ENCODE measurements around the gene WNT4.

The WNT4 gene

DNA sequence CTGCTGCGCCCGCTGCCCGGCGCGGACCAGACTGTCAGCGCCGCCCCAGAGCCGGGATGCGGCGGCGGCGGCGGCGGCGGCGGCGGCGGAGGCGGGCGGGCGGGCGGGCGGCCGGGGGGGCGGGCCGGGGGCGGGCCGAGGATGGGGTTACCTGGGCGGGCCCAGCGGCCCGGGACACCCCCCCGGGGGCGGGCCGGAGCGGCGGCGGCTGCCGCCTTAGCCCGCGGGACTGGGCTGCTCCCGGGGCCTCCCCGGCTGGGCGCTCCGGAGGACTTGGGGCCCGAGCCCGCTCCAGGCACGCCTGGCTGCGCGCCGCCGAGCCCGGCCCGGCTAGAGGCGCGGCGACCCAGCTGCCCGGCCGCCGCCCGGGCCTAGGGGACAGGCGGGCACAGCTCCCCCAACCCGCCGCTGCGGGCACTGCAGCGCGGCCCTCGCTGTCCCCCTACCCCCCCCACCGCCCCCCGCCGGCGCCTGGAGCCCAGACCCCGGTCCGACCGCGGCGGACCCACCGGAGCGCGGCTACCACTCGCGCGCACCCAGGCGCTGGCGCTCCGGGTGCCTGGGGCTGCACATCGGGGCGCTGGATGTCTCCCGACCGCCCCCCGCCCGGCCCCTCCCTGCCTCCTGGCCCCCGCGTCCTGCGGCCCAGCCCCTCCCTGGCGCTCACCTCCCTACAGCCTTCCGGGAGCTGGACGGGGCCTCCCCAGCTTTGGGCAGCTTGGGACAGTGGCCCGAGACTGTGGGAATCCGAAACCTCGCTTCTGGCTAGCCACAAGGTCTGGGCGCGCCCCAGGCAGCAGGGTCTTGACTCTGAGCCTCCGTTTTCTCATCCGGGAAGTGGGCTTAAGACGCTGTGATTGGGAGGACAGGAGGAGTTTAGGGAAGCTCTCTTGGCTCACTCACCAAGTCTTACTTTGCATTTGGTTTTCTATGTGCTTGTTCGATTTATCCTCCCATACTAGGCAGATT lies at the start of gene WNT4:
Gene WNT4 (minus strand): TSS at position 33 of the 969 bp plus-strand sequence. CDS start 175 bp downstream, outside the sequence.
- TF ChIP-seq EZH2phosphoT487 (IDR thresholded peaks at IDR 0.05; ENCODE audit: low read depth), result no peak
- TF ChIP-seq, protein P1, sequence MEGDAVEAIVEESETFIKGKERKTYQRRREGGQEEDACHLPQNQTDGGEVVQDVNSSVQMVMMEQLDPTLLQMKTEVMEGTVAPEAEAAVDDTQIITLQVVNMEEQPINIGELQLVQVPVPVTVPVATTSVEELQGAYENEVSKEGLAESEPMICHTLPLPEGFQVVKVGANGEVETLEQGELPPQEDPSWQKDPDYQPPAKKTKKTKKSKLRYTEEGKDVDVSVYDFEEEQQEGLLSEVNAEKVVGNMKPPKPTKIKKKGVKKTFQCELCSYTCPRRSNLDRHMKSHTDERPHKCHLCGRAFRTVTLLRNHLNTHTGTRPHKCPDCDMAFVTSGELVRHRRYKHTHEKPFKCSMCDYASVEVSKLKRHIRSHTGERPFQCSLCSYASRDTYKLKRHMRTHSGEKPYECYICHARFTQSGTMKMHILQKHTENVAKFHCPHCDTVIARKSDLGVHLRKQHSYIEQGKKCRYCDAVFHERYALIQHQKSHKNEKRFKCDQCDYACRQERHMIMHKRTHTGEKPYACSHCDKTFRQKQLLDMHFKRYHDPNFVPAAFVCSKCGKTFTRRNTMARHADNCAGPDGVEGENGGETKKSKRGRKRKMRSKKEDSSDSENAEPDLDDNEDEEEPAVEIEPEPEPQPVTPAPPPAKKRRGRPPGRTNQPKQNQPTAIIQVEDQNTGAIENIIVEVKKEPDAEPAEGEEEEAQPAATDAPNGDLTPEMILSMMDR (IDR thresholded peaks at IDR 0.05; ENCODE audit: low read depth, low read length), result no peak
- Histone ChIP-seq H3K4me2 (ENCODE audit: low read length) (peak within 1 kb of the TSS; percentile 95), H4K20me1 (ENCODE audit: insufficient read depth, low read length) (peaks cover 34% of the 10 kb centered on the region), H3K79me2 (ENCODE audit: low read length) (peaks cover 45% of the 10 kb centered on the region), H3K4me3 (ENCODE audit: low read length) (peak within 1 kb of the TSS; percentile 96), H3K4me1 (ENCODE audit: low read length) (peaks cover 74% of the 10 kb centered on the region), H3K27me3 (ENCODE audit: low read depth, low read length) (no peaks in the 10 kb centered on the region), H3K27ac (ENCODE audit: low read length) (peak within 1 kb of the TSS; percentile 77), H3K36me3 (replicated peaks; ENCODE audit: low read depth, low read length) (peaks cover 36% of the 10 kb centered on the region), H2AFZ (ENCODE audit: low read depth, low read length) (no peak within 1 kb of the TSS), H3K9ac (ENCODE audit: low read length) (peak within 1 kb of the TSS; percentile 93), H3K9me3 (ENCODE audit: insufficient read depth, low read length) (no peaks in the 10 kb centered on the region)

GRCh38 chr1:22190731-22191130 lies 47.8 kb upstream of the WNT4 start:
- Histone ChIP-seq H3K9ac (ENCODE audit: low read length) (no peak overlapping the region), H4K20me1 (ENCODE audit: insufficient read depth, low read length) (no peaks in the 10 kb centered on the region)

GRCh38 chr1:22190251-22190650 lies 47.4 kb upstream of the WNT4 start:
- Histone ChIP-seq H3K79me2 (ENCODE audit: low read length) (no peaks in the 10 kb centered on the region), H3K9me3 (ENCODE audit: insufficient read depth, low read length) (no peaks in the 10 kb centered on the region), H3K27me3 (ENCODE audit: low read depth, low read length) (no peaks in the 10 kb centered on the region), H3K36me3 (replicated peaks; ENCODE audit: low read depth, low read length) (peaks cover 15% of the 10 kb centered on the region), H2AFZ (ENCODE audit: low read depth, low read length) (no peak overlapping the region), H3K4me1 (ENCODE audit: low read length) (peaks cover 12% of the 10 kb centered on the region), H3K4me3 (ENCODE audit: low read length) (no peak overlapping the region), H3K4me2 (ENCODE audit: low read length) (no peak overlapping the region), H3K27ac (ENCODE audit: low read length) (no peak overlapping the region), H3K9ac (ENCODE audit: low read length) (no peak overlapping the region), H4K20me1 (ENCODE audit: insufficient read depth, low read length) (no peaks in the 10 kb centered on the region)
- TF ChIP-seq, protein P1 (IDR thresholded peaks at IDR 0.05; ENCODE audit: low read depth, low read length), result no peak
- TF ChIP-seq EZH2phosphoT487 (IDR thresholded peaks at IDR 0.05; ENCODE audit: low read depth), result no peak

More at GRCh38 chr1:22190731-22191130, 47.8 kb upstream of the WNT4 start:
- no peak overlapping the region for H3K27ac ChIP-seq (ENCODE audit: low read length)
- no peak overlapping the region for H2AFZ ChIP-seq (ENCODE audit: low read depth, low read length)
- H3K36me3 ChIP-seq (replicated peaks; ENCODE audit: low read depth, low read length), result peaks cover 15% of the 10 kb centered on the region
- peaks cover 7% of the 10 kb centered on the region for H3K4me1 ChIP-seq (ENCODE audit: low read length)
- no peaks in the 10 kb centered on the region for H3K9me3 ChIP-seq (ENCODE audit: insufficient read depth, low read length)
- H3K79me2 ChIP-seq (ENCODE audit: low read length), result no peaks in the 10 kb centered on the region
- H3K4me2 ChIP-seq (ENCODE audit: low read length), result no peak overlapping the region
- H3K27me3 ChIP-seq (ENCODE audit: low read depth, low read length), result no peaks in the 10 kb centered on the region
- no peak overlapping the region for H3K4me3 ChIP-seq (ENCODE audit: low read length)
- no peak for TF ChIP-seq EZH2phosphoT487 (IDR thresholded peaks at IDR 0.05; ENCODE audit: low read depth)
- TF ChIP-seq, protein P1 (IDR thresholded peaks at IDR 0.05; ENCODE audit: low read depth, low read length), result no peak

DNA sequence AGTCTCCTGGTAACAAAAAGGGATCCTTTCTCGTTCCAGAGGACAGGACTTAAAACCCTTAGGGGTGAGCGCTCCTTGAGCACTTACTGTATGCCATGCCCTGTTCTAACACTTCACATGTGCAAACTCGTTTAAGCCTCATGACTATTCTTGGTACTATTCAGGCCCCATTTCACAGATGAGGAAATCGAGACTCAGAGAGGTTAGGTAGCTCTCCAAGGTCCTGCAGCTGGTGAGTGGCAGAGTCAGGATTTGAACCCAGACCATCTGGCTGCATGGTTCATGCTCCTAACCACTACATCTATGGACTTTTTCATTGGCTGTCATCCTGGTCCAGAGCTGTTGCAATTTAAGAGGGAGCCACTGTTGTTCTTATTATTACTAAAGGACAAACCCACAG lies 46.7 kb upstream of the WNT4 start:
- Histone ChIP-seq H3K27me3 (ENCODE audit: low read depth, low read length) (no peaks in the 10 kb centered on the region), H3K4me2 (ENCODE audit: low read length) (no peak overlapping the region), H3K4me3 (ENCODE audit: low read length) (no peak overlapping the region), H3K79me2 (ENCODE audit: low read length) (no peaks in the 10 kb centered on the region), H2AFZ (ENCODE audit: low read depth, low read length) (no peak overlapping the region), H3K9me3 (ENCODE audit: insufficient read depth, low read length) (no peaks in the 10 kb centered on the region), H3K4me1 (ENCODE audit: low read length) (peaks cover 18% of the 10 kb centered on the region), H4K20me1 (ENCODE audit: insufficient read depth, low read length) (no peaks in the 10 kb centered on the region), H3K9ac (ENCODE audit: low read length) (no peak overlapping the region), H3K27ac (ENCODE audit: low read length) (no peak overlapping the region), H3K36me3 (replicated peaks; ENCODE audit: low read depth, low read length) (peaks cover 15% of the 10 kb centered on the region)
- TF ChIP-seq, protein P1 (IDR thresholded peaks at IDR 0.05; ENCODE audit: low read depth, low read length), result no peak
- no peak for TF ChIP-seq EZH2phosphoT487 (IDR thresholded peaks at IDR 0.05; ENCODE audit: low read depth)
